Esophagus muscularis mucosa (tissue), 4 donors: ENCODE data around the gene ZNF835. TPM values are rescaled to one million over a fixed set of nuclear protein-coding genes. Genes with fewer than 3 reads are reported as not detected.

Experiments
- DNase-seq: peaks from one replicate; pipeline ENCODE4 v3.0.0-alpha.2; 2017; ENCODE audit errors: extremely low spot score
- H3K27ac ChIP-seq, 4 donors: fragments of 200-600 bp; sonication (generic); replicated peaks in 1 of 4; 1 replicate in 3 of 4; 2 replicates in 1 of 4; pipeline ENCODE4 v1.5.1; 2016 to 2019; ENCODE audit warnings: mild to moderate bottlenecking in 1 of 4
- H3K27me3 ChIP-seq, 4 donors: fragments of 200-600 bp; sonication (generic); one replicate each; pipeline versions ENCODE4 v1.5.1 to v1.6.0; 2016 to 2019
- H3K36me3 ChIP-seq, 4 donors: fragments of 200-600 bp; sonication (generic); one replicate each; pipeline ENCODE4 v1.5.1; 2016 to 2019
- H3K4me1 ChIP-seq, 4 donors: fragments of 200-600 bp; sonication (generic); one replicate each; pipeline ENCODE4 v1.5.1; 2016 to 2019
- H3K4me3 ChIP-seq, 4 donors: fragments of 200-600 bp; sonication (generic); 1 replicate in 2 of 4; 2 replicates in 2 of 4; pipeline ENCODE4 v1.5.1; 2016 to 2019; ENCODE audit warnings: mild to moderate bottlenecking in 4 of 4, moderate library complexity in 1 of 4
- H3K9me3 ChIP-seq, 4 donors: fragments of 200-600 bp; sonication (generic); 1 replicate in 3 of 4; 2 replicates in 1 of 4; pipeline ENCODE4 v1.5.1; 2016 to 2019
- EP300 ChIP-seq: sonication (generic); formaldehyde crosslinking; IDR thresholded peaks from one replicate; pipeline ENCODE4 v1.6.1; 2017; ENCODE audit warnings: antibody characterized with exemption
- POLR2A ChIP-seq: fragments of 450-650 bp; IDR thresholded peaks from one replicate; pipeline ENCODE4 v1.6.1; 2017; ENCODE audit warnings: antibody characterized with exemption, moderate library complexity, mild to moderate bottlenecking, low read depth
- POLR2AphosphoS5 ChIP-seq, 2 donors: sonication (generic); formaldehyde crosslinking; IDR thresholded peaks; one replicate each; pipeline ENCODE4 v1.6.1; 2017; ENCODE audit warnings: antibody characterized with exemption in 2 of 2
- WGBS: methylation state at CpG from one replicate; pipeline ENCODE4 v1.1.5; 2018; 5-methylcytosine and 5-hydroxymethylcytosine counted together
- intact Hi-C: fragments of 100-400 bp; cut with DNase I; formaldehyde crosslinking; loops from one replicate; pipeline ENCODE4 v1.15.1; 2023
- total RNA-seq, 4 donors: library from RNA; depleted of rRNA; stranded (reverse); fragments of >200 nt; gene quantifications; one replicate each; pipeline versions ENCODE4 v1.1.0 to v1.2.1, GENCODE V29; 2016
- TF ChIP-seq, protein P1 (sequence below), 3 experiments: fragments of 200-600 bp in 2 of 3; fragments of 450-650 bp in 1 of 3; sonication (generic) in 2 of 3; IDR thresholded peaks; one replicate each; pipeline ENCODE4 v1.5.1; 2017 to 2019; ENCODE audit warnings: antibody characterized with exemption in 3 of 3, mild to moderate bottlenecking in 2 of 3, moderate library complexity in 1 of 3

Gene ZNF835
- total RNA-seq, 4 donors from 2014 or later: 3.0 to 11.4 (median 6.7) TPM

DNA sequence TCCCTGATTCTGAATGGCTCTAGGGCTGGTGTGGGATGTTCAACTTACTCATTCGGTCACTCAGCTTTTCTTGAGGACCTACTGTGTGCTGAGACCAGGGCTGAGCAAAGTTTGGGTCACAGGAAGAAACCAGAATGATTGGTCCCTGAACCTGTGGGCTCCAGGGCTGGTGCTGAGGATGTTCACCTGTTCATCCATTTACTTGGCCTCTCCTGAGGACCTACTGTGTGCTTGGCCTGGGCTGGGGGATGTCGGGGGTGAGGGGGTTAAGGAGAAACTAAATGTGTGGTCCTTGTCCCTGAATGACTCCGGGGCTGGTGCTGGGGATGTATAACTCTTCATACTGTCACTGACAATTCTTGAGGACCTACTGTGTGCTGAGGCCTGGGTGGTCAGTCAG is 10.3 kb downstream of the ZNF835 start:
- Histone ChIP-seq H3K27me3 (no peaks in the 10 kb centered on the region), H3K4me1 (peaks cover 0 to 9% (median 9%) of the 10 kb centered on the region in 4 donors), H3K9me3 (peaks cover 0 to 5% (median 0%) of the 10 kb centered on the region in 4 donors), H3K27ac (no peak overlapping the region), H3K36me3 (peaks cover 13 to 35% (median 25%) of the 10 kb centered on the region in 4 donors), H3K4me3 (no peak overlapping the region)
- no peak for TF ChIP-seq EP300
- TF ChIP-seq POLR2AphosphoS5 (IDR thresholded peaks at IDR 0.05): no peak
- no peak for DNase-seq
- intact Hi-C loops: no loop called here
- 90% methylated on average over 3 of the region's 3 CpGs for WGBS

DNA sequence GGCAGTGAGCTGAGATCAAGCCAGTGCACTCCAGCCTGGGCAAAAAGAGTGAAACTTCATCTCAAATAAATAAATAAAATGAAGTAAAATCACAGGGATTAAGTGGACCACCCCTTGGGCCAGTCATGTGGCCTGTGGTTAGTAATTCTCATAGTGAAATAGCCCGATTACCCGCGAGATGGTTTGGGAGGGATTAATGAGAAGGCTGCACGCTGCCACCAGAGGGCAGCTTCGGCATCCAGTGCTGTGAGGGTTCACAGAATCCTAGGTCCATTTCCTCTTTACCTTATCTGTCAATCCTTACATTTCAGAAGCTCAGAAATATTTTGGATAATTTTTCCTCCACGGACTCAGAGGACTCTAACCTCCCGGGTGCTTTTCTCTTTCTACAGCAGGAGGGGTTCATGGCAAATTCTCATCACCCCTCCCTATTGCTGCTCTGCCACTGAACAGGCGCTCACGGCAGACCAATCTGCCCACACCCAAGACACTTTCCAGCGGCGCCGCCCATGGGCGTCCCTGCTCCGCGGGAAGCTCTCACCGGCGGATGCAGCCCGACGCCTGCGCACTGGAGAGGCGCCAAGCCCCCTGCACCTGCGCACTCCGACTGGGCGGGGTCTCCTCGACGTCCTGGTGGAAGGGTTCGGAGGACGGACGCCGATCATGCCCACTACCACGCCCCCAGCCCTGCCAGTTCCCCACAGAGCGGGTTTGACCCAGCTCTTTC is 11.0 kb downstream of the ZNF835 start:
- no peak for DNase-seq
- peaks cover 13 to 35% (median 25%) of the 10 kb centered on the region in 4 donors for H3K36me3 ChIP-seq
- H3K4me3 ChIP-seq: peak overlapping the region; percentile 15 to 36 (median 27)
- H3K27ac ChIP-seq: peak overlapping the region in 1 of 4 donors; percentile 8
- H3K9me3 ChIP-seq: peaks cover 0 to 5% (median 0%) of the 10 kb centered on the region in 4 donors
- intact Hi-C loops: no loop called here
- H3K27me3 ChIP-seq: no peaks in the 10 kb centered on the region
- peaks cover 0 to 9% (median 9%) of the 10 kb centered on the region in 4 donors for H3K4me1 ChIP-seq
- TF ChIP-seq EP300: no peak
- TF ChIP-seq POLR2AphosphoS5 (IDR thresholded peaks at IDR 0.05): no peak
- TF ChIP-seq, protein P1, sequence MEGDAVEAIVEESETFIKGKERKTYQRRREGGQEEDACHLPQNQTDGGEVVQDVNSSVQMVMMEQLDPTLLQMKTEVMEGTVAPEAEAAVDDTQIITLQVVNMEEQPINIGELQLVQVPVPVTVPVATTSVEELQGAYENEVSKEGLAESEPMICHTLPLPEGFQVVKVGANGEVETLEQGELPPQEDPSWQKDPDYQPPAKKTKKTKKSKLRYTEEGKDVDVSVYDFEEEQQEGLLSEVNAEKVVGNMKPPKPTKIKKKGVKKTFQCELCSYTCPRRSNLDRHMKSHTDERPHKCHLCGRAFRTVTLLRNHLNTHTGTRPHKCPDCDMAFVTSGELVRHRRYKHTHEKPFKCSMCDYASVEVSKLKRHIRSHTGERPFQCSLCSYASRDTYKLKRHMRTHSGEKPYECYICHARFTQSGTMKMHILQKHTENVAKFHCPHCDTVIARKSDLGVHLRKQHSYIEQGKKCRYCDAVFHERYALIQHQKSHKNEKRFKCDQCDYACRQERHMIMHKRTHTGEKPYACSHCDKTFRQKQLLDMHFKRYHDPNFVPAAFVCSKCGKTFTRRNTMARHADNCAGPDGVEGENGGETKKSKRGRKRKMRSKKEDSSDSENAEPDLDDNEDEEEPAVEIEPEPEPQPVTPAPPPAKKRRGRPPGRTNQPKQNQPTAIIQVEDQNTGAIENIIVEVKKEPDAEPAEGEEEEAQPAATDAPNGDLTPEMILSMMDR (IDR thresholded peaks at IDR 0.05): peak; percentile 26 to 57 (median 39)
- TF ChIP-seq POLR2A: no peak
- 33% methylated on average over 8 of the region's 32 CpGs for WGBS

DNA sequence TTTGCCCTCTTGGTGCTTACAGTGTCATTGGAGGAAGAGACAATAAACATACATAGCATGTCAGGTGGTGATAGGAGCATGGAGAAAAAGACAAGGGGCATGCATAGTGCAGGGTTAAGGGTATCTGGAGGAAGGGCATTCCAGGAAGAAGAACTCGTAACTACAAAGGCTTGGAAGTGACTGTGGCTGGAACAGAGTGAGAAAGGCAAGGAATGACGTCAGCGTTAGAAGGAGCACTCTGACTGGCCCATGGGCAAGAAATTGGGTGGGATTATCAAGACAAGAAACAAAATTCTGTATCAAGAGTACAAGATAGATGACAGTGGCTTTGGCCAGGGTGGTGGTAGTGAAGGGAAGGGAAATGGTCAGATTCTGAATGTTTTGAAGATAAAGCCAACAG is 17.4 kb downstream of the ZNF835 start:
- intact Hi-C loops: no loop called here
- TF ChIP-seq EP300 (no peak), POLR2AphosphoS5 (IDR thresholded peaks at IDR 0.05) (no peak), POLR2A (no peak)
- TF ChIP-seq, protein P1 (IDR thresholded peaks at IDR 0.05): no peak

DNA sequence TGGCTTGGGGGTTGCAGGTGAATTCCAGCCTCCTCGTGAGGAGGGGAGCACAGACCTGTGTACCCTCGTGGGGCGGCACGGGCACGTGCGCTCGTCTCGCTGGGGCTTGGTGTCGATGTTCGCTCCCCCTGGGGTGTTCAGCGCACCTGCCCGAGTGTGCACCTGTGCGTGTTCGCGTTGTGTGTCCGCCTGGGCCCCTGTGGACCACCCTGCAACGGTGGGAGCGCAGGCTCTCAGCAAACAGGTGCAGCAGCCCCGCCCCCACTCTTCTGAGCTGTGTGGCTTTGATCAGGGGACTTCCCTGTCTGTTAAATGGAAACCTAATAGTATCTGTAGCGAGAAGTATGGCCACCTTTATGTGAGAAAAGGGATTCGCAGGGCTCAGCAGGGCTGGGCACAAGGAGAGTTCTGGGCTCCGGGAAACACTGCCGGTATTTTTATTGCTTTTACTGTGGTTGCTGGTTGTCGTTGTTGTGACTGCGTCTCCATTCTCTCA is 28.0 kb downstream of the ZNF835 start:
- peaks cover 0 to 7% (median 0%) of the 10 kb centered on the region in 4 donors for H3K36me3 ChIP-seq
- peaks cover 0 to 37% (median 6%) of the 10 kb centered on the region in 4 donors for H3K27me3 ChIP-seq
- no peak overlapping the region for H3K27ac ChIP-seq
- DNase-seq: no peak
- peaks cover 0 to 15% (median 7%) of the 10 kb centered on the region in 4 donors for H3K9me3 ChIP-seq
- 16% methylated on average over 14 of the region's 25 CpGs for WGBS
- intact Hi-C loops: no loop called here
- TF ChIP-seq POLR2A: no peak
- TF ChIP-seq POLR2AphosphoS5 (IDR thresholded peaks at IDR 0.05): no peak
- TF ChIP-seq, protein P1 (IDR thresholded peaks at IDR 0.05): no peak
- TF ChIP-seq EP300: no peak
- no peak overlapping the region for H3K4me3 ChIP-seq
- no peaks in the 10 kb centered on the region for H3K4me1 ChIP-seq

More for the DNA sequence above, 17.4 kb downstream of the ZNF835 start:
- no peaks in the 10 kb centered on the region for H3K27me3 ChIP-seq
- H3K36me3 ChIP-seq: no peaks in the 10 kb centered on the region
- peaks cover 0 to 7% (median 2%) of the 10 kb centered on the region in 4 donors for H3K9me3 ChIP-seq
- DNase-seq: no peak
- H3K4me1 ChIP-seq: no peaks in the 10 kb centered on the region
- no peak overlapping the region for H3K4me3 ChIP-seq
- no peak overlapping the region for H3K27ac ChIP-seq
- 76% methylated on average over 3 of the region's 3 CpGs for WGBS

DNA sequence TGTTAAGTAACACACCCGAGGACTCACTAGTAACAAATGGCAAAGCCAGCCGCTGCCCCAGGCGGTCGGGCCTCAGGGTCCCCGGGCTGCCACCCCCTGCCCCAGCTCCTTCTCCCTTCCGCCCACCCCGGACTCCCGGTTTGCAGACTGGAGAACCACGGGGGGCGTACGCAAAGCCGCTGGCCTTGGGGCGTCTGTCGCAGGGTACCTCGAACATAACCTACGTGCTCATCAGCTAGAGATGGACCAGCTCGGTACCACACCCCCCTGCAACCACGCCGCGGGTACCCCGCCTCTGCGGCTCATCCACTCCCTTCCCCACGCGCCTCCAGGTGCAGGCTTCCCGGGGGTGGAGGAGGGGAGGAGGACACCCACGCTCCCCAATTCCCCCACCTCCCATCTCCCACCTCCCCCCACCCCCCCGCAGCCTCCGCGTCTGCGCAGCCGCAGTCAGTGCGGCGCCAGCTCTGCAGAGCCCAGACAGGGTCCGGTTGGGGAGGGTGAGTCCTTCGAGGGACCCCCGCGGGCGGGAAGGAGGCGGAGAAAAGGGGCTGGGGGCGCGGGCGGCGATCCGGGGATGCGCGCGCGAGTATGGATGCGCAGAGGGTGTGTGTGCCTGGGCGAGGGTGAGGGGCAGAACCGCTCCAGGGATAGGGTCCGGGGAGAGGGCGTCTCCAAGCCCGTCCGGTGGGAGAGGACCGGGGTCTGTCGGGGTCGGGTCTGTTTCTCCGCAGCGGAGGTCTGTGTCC is 28.7 kb downstream of the ZNF835 start, which contains the start of gene SMIM17:
Gene SMIM17 (plus strand): TSS at position 449 of the 749 bp plus-strand sequence. CDS start 2,509 bp downstream, outside the sequence.
- TF ChIP-seq POLR2A (no peak), EP300 (no peak), POLR2AphosphoS5 (IDR thresholded peaks at IDR 0.05) (no peak)
- TF ChIP-seq, protein P1 (IDR thresholded peaks at IDR 0.05): no peak
- 14% methylated on average over 32 of the region's 60 CpGs for WGBS
- DNase-seq: no peak
- peaks cover 0 to 7% (median 0%) of the 10 kb centered on the region in 4 donors for H3K36me3 ChIP-seq
- no peaks in the 10 kb centered on the region for H3K4me1 ChIP-seq
- intact Hi-C loops: no loop called here
- H3K27ac ChIP-seq: no peak within 1 kb of the TSS
- peaks cover 0 to 37% (median 6%) of the 10 kb centered on the region in 4 donors for H3K27me3 ChIP-seq
- no peak within 1 kb of the TSS for H3K4me3 ChIP-seq
- H3K9me3 ChIP-seq: peaks cover 0 to 21% (median 7%) of the 10 kb centered on the region in 4 donors
